Measurements from ENCODE around the gene GLIS1. TPM values are rescaled to one million over a fixed set of nuclear protein-coding genes. Genes with fewer than 3 reads are reported as not detected.

GLIS1 gene
- polyA plus RNA-seq, 1 experiment, result 1.9 TPM

GRCh38 chr1:53693773-53694717, 44.9 kb downstream of the GLIS1 start:
- CTCF ChIA-PET, result interaction anchor here (0.5 to 2.1 kb wide), 6 partner anchors 8 to 72 kb away, joined by 3 to 5 read pairs (median 3); no protein-coding TSS in a partner anchor

GRCh38 chr1:53693339-53693738, 45.6 kb downstream of the GLIS1 start:
- POLR2A ChIA-PET, result no interaction called here
- CTCF ChIA-PET, result no interaction called here
- Histone ChIP-seq H3K36me3 (ENCODE audit: control insufficient read depth, insufficient read depth, low read length) (no peaks in the 10 kb centered on the region), H3K4me3 (ENCODE audit: low read depth, low read length) (no peak overlapping the region), H3K27me3 (ENCODE audit: control insufficient read depth, insufficient read depth, low read length) (no peaks in the 10 kb centered on the region)
- TF ChIP-seq CTCF (IDR thresholded peaks at IDR 0.05; ENCODE audit: insufficient read depth, low read depth, low read length), result no peak
- no peak for DNase-seq (ENCODE audit: low read depth)

More at GRCh38 chr1:53693773-53694717, 44.9 kb downstream of the GLIS1 start:
- no peaks in the 10 kb centered on the region for H3K27me3 ChIP-seq (ENCODE audit: control insufficient read depth, insufficient read depth, low read length)
- DNase-seq (ENCODE audit: low read depth), result no peak
- TF ChIP-seq CTCF (IDR thresholded peaks at IDR 0.05; ENCODE audit: insufficient read depth, low read depth, low read length), result no peak
- no peak overlapping the region for H3K4me3 ChIP-seq (ENCODE audit: low read depth, low read length)
- no peaks in the 10 kb centered on the region for H3K36me3 ChIP-seq (ENCODE audit: control insufficient read depth, insufficient read depth, low read length)
- POLR2A ChIA-PET, result no interaction called here

GRCh38 chr1:53691326-53691725, 47.6 kb downstream of the GLIS1 start:
- POLR2A ChIA-PET, result no interaction called here
- DNase-seq (ENCODE audit: low read depth), result no peak
- H3K4me3 ChIP-seq (ENCODE audit: low read depth, low read length), result no peak overlapping the region
- H3K27me3 ChIP-seq (ENCODE audit: control insufficient read depth, insufficient read depth, low read length), result no peaks in the 10 kb centered on the region
- no peak for TF ChIP-seq CTCF (IDR thresholded peaks at IDR 0.05; ENCODE audit: insufficient read depth, low read depth, low read length)
- H3K36me3 ChIP-seq (ENCODE audit: control insufficient read depth, insufficient read depth, low read length), result no peaks in the 10 kb centered on the region
- CTCF ChIA-PET, result interaction anchor here (1.1 to 1.3 kb wide), 2 partner anchors 10 to 35 kb away, joined by 4 to 5 read pairs; no protein-coding TSS in a partner anchor

- no peak for TF ChIP-seq CTCF (IDR thresholded peaks at IDR 0.05; ENCODE audit: insufficient read depth, low read depth, low read length)
- no peak overlapping the region for H3K4me3 ChIP-seq (ENCODE audit: low read depth, low read length)
- DNase-seq (ENCODE audit: low read depth), result no peak
- ChIA-PET POLR2A (no interaction called here), CTCF (no interaction called here)
- H3K27me3 ChIP-seq (ENCODE audit: control insufficient read depth, insufficient read depth, low read length), result no peaks in the 10 kb centered on the region
- no peaks in the 10 kb centered on the region for H3K36me3 ChIP-seq (ENCODE audit: control insufficient read depth, insufficient read depth, low read length)
Observed at GRCh38 chr1:53690411-53690810, 48.6 kb downstream of the GLIS1 start.

GRCh38 chr1:53689736-53690326, 49.1 kb downstream of the GLIS1 start:
- no peak for TF ChIP-seq CTCF (IDR thresholded peaks at IDR 0.05; ENCODE audit: insufficient read depth, low read depth, low read length)
- Histone ChIP-seq H3K36me3 (ENCODE audit: control insufficient read depth, insufficient read depth, low read length) (no peaks in the 10 kb centered on the region), H3K4me3 (ENCODE audit: low read depth, low read length) (no peak overlapping the region), H3K27me3 (ENCODE audit: control insufficient read depth, insufficient read depth, low read length) (no peaks in the 10 kb centered on the region)
- CTCF ChIA-PET, result no interaction called here
- no peak for DNase-seq (ENCODE audit: low read depth)
- POLR2A ChIA-PET, result no interaction called here

All from BJ (cell line).